GM12878 (cell line): ENCODE data around the gene RAB29. TPM values are rescaled to one million over a fixed set of nuclear protein-coding genes. Genes with fewer than 3 reads are reported as not detected.
"Not testable (repeated sequence)": the region's sequence is repeated elsewhere in the genome, so short reads cannot be mapped to it uniquely, and the experiment has no call there.

Source experiments
- ATAC-seq: fragments of 200-7000 bp; cut with Tn5 transposase; 3 replicates; pipeline ENCODE4 v1.9.1; 2020; ENCODE audit warnings: mild to moderate bottlenecking, moderate library complexity
- BruUV-seq: library from RNA; stranded (reverse); fragments of 400-500 nt; replicated peaks from 2 replicates; lab custom pipeline; 2021; lab: Mats Ljungman, UMichigan
- CTCF ChIA-PET: fragments of 300-600 bp; sonication (Branson Sonifier 250); formaldehyde crosslinking; extraction: SDS; loops from one replicate; lab custom pipeline; 2021; ENCODE audit warnings: inconsistent platforms; lab: Yijun Ruan, JAX
- POLR2A ChIA-PET: fragments of 350-600 bp; formaldehyde crosslinking; extraction: SDS; loops from one replicate; lab custom pipeline; 2021; ENCODE audit warnings: inconsistent platforms; lab: Charles Lee
- RAD21 ChIA-PET: fragments of 300-600 bp; sonication (Branson Sonifier 250); formaldehyde crosslinking; loops from one replicate; lab custom pipeline; 2023; ENCODE audit warnings: antibody characterized with exemption; ENCODE audit not compliant: unreplicated experiment; lab: Charles Lee
- SMC1A ChIA-PET: fragments of 300-600 bp; sonication (Branson Sonifier 250); formaldehyde crosslinking; loops from one replicate; lab custom pipeline; 2023; ENCODE audit not compliant: unreplicated experiment, uncharacterized antibody; lab: Charles Lee
- DNase-seq: peaks from one replicate; pipeline ENCODE4 v3.0.0-alpha.2; 2011; ENCODE audit warnings: low read depth, low spot score
- FAIRE-seq: peaks from 3 replicates; lab custom pipeline; 2011; peaks lifted over from hg19 to GRCh38; lab: Jason Lieb, UNC
- H2AFZ ChIP-seq: 2 replicates; pipeline ENCODE4 v1.6.0; 2011; ENCODE audit warnings: low read depth, low read length, control low read depth; ENCODE audit not compliant: control insufficient read depth
- H3K27ac ChIP-seq: 2 replicates; pipeline ENCODE4 v1.5.1; 2011; ENCODE audit warnings: control low read depth; ENCODE audit not compliant: control insufficient read depth, insufficient read depth
- H3K27me3 ChIP-seq, 2 experiments: replicated peaks in 1 of 2; 2 replicates each; pipeline versions ENCODE4 v1.6.0 to v1.6.1; 2011; ENCODE audit warnings: low read length in 1 of 2; ENCODE audit not compliant: control insufficient read depth in 2 of 2, insufficient read depth in 2 of 2
- H3K36me3 ChIP-seq, 2 experiments: 2 replicates each; pipeline ENCODE4 v1.5.1; 2011; ENCODE audit warnings: low read length in 1 of 2; ENCODE audit not compliant: control insufficient read depth in 2 of 2, insufficient read depth in 2 of 2
- H3K4me1 ChIP-seq: 2 replicates; pipeline ENCODE4 v1.6.1; 2011; ENCODE audit warnings: mild to moderate bottlenecking, low read length, moderate library complexity, mixed read lengths; ENCODE audit not compliant: control insufficient read depth, insufficient read depth
- H3K4me2 ChIP-seq: 2 replicates; pipeline ENCODE4 v1.6.0; 2011; ENCODE audit warnings: control low read depth; ENCODE audit not compliant: control insufficient read depth, insufficient read depth
- H3K4me3 ChIP-seq: fragments of 200-600 bp; sonication (generic); 2 replicates; pipeline ENCODE4 v1.5.1; 2016
- H3K79me2 ChIP-seq: 2 replicates; pipeline ENCODE4 v1.6.0; 2011; ENCODE audit warnings: low read length; ENCODE audit not compliant: control insufficient read depth, insufficient read depth
- H3K9ac ChIP-seq: 2 replicates; pipeline ENCODE4 v1.8.0; 2011; ENCODE audit warnings: low read length, control low read depth, mixed read lengths; ENCODE audit not compliant: control insufficient read depth, insufficient read depth
- H3K9me3 ChIP-seq: replicated peaks from 3 replicates; pipeline ENCODE4 v1.5.1; 2011; ENCODE audit warnings: mild to moderate bottlenecking, low read length; ENCODE audit not compliant: control insufficient read depth, insufficient read depth
- H4K20me1 ChIP-seq: 2 replicates; pipeline ENCODE4 v1.6.0; 2011; ENCODE audit not compliant: control insufficient read depth, insufficient read depth
- IKZF2 ChIP-seq, 2 experiments: fragments of 450-650 bp; IDR thresholded peaks; 2 replicates each; pipeline ENCODE4 v1.6.1; 2017; ENCODE audit warnings: mild to moderate bottlenecking in 2 of 2, moderate library complexity in 2 of 2
- MXI1 ChIP-seq: fragments of 150-350 bp; IDR thresholded peaks from 2 replicates; pipeline ENCODE4 v1.6.1; 2011; ENCODE audit warnings: low read depth, mild to moderate bottlenecking, inconsistent platforms, low read length, improper control_type of control experiment
- NBN ChIP-seq: fragments of 450-650 bp; IDR thresholded peaks from 2 replicates; pipeline ENCODE4 v1.6.1; 2016
- NFXL1 ChIP-seq: fragments of 450-650 bp; IDR thresholded peaks from 2 replicates; pipeline ENCODE4 v1.6.1; 2017; ENCODE audit warnings: antibody characterized with exemption, mild to moderate bottlenecking, borderline replicate concordance
- RCOR1 ChIP-seq: conservative IDR thresholded peaks from 2 replicates; pipeline ENCODE4 v1.6.1; 2012; ENCODE audit warnings: low read depth, low read length, improper control_type of control experiment
- WGBS: methylation state at CpG from one replicate; pipeline ENCODE4 v1.1.6; 2016; ENCODE audit warnings: low lambda C conversion rate; ENCODE audit not compliant: insufficient replicate concordance, insufficient coverage; ENCODE audit errors: missing lambda C conversion rate; 5-methylcytosine and 5-hydroxymethylcytosine counted together
- in situ Hi-C: fragments of 300-500 bp; cut with MboI; formaldehyde crosslinking; loops from 9 replicates; pipeline ENCODE4 v1.14.3; 2018; ENCODE audit warnings: mixed read lengths
- intact Hi-C: fragments of 100-400 bp; cut with micrococcal nuclease; formaldehyde crosslinking; loops from one replicate; pipeline ENCODE4 v1.14.2; 2022; ENCODE audit not compliant: unreplicated experiment
- polyA plus RNA-seq, 11 experiments: library from polyadenylated mRNA; depleted of rRNA in 4 of 11; unstranded in 6 of 11; stranded (reverse) in 5 of 11; fragments of >200 nt; fragmentation: Nextera tagmentation in 4 of 11; fragmentation: Illumina TruSeq in 1 of 11; extraction: Ambion mirVana in 4 of 11; extraction: Trizol in 1 of 11; gene quantifications; 1 replicate in 1 of 11; 2 replicates in 10 of 11; pipeline versions ENCODE4 v1.2.1 to v1.2.3, GENCODE V29; 2011 to 2016; ENCODE audit warnings: inconsistent platforms in 2 of 11, missing spikeins in 2 of 11, low read depth in 1 of 11
- total RNA-seq, 4 experiments: library from RNA; depleted of rRNA in 3 of 4; stranded (reverse); fragments of >200 nt in 3 of 4; fragmentation: Illumina TruSeq in 1 of 4; extraction: Trizol in 1 of 4; gene quantifications; 2 replicates each; pipeline versions ENCODE4 v1.2.1 to v1.2.3, GENCODE V29; 2013 to 2021
- TF ChIP-seq, protein P1 (sequence below): fragments of 150-350 bp; IDR thresholded peaks from 2 replicates; pipeline ENCODE4 v1.6.1; 2014; ENCODE audit warnings: mild to moderate bottlenecking, low read depth, low read length
- TF ChIP-seq, protein P2 (sequence below): fragments of 450-650 bp; IDR thresholded peaks from 2 replicates; pipeline ENCODE4 v1.6.1; 2017; ENCODE audit warnings: mild to moderate bottlenecking, low read depth, inconsistent platforms; ENCODE audit not compliant: poor library complexity, severe bottlenecking

The RAB29 gene
- total and polyA plus RNA-seq, 10 of the 15 experiments (the other 5 are each of a cell fraction or from before 2014, with no cell fraction given) = 11.7 to 74.5 (median 15.0) TPM

DNA sequence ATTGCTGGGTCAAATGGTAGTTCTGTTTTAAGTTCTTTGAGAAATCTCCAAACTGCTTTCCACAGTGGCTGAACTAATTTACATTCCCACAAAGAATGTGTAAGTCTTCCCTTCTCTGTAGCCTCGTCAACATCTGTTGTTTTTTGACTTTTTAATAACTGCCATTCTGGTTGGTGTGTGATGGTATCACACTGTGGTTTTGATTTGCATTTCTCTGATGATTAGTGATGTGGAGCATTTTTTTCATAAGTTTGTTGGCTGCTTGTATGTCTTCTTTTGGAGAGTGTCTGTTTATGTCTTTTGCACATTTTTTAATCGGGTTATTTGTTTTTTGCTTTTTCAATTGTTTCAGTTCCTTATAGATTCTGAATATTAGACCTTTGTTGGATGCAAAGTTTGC is 48.0 kb upstream of the RAB29 start:
- BruUV-seq, CTCF ChIA-PET, H3K9me3 ChIP-seq, H3K9ac ChIP-seq, ATAC-seq, H3K27me3 ChIP-seq, H3K4me2 ChIP-seq, FAIRE-seq, H3K79me2 ChIP-seq, SMC1A ChIA-PET, H3K36me3 ChIP-seq, H3K4me3 ChIP-seq, intact Hi-C loops, H3K27ac ChIP-seq, H3K4me1 ChIP-seq, H4K20me1 ChIP-seq, DNase-seq, in situ Hi-C loops, RAD21 ChIA-PET, POLR2A ChIA-PET, H2AFZ ChIP-seq: not testable (repeated sequence)
- 3% methylated on average over 2 of the region's 2 CpGs for WGBS
- TF ChIP-seq NBN (0 out of 2 replicates have a peak, but pooled peaks have one; percentile 21), IKZF2 (IDR thresholded peaks at IDR 0.05) (0 out of 4 replicates have a peak, but pooled peaks of 1 of the 2 experiments have one; percentile 19)

DNA sequence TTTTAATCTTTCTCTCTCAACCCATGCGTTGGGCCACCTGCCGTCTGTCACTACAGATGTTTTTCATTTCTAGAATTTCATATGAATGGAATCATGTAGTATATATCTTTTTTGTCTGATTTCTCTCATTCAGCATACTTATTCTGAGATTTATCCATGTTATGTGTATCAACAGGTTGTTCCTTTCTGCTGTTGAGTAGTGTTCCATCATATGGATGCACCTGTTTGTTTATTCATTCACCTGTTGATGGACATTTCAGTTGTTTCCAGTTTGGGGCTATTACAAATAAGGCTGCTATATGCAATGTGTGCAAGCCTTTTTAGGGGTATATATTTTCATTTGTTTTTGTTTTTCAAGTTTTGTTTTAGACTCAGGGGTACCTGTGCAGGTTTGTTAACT is 47.1 kb upstream of the RAB29 start:
- Histone ChIP-seq H3K4me2 (no peak overlapping the region), H2AFZ (no peak overlapping the region)
- 32% methylated on average over 2 of the region's 2 CpGs for WGBS
- no peak for ATAC-seq
- no TSS peak for BruUV-seq
- TF ChIP-seq NFXL1 (no peak), RCOR1 (no peak), MXI1 (no peak)
- TF ChIP-seq, protein P1, sequence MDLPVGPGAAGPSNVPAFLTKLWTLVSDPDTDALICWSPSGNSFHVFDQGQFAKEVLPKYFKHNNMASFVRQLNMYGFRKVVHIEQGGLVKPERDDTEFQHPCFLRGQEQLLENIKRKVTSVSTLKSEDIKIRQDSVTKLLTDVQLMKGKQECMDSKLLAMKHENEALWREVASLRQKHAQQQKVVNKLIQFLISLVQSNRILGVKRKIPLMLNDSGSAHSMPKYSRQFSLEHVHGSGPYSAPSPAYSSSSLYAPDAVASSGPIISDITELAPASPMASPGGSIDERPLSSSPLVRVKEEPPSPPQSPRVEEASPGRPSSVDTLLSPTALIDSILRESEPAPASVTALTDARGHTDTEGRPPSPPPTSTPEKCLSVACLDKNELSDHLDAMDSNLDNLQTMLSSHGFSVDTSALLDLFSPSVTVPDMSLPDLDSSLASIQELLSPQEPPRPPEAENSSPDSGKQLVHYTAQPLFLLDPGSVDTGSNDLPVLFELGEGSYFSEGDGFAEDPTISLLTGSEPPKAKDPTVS = no peak
- TF ChIP-seq, protein P2, sequence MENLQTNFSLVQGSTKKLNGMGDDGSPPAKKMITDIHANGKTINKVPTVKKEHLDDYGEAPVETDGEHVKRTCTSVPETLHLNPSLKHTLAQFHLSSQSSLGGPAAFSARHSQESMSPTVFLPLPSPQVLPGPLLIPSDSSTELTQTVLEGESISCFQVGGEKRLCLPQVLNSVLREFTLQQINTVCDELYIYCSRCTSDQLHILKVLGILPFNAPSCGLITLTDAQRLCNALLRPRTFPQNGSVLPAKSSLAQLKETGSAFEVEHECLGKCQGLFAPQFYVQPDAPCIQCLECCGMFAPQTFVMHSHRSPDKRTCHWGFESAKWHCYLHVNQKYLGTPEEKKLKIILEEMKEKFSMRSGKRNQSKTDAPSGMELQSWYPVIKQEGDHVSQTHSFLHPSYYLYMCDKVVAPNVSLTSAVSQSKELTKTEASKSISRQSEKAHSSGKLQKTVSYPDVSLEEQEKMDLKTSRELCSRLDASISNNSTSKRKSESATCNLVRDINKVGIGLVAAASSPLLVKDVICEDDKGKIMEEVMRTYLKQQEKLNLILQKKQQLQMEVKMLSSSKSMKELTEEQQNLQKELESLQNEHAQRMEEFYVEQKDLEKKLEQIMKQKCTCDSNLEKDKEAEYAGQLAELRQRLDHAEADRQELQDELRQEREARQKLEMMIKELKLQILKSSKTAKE = no peak
- TF ChIP-seq, all 136 proteins: peak for 0
- Histone ChIP-seq H3K36me3 (no peaks in the 10 kb centered on the region), H3K9me3 (peaks cover 6% of the 10 kb centered on the region; the same call in 2 of the 3 replicates), H3K4me3 (no peak overlapping the region), H3K27ac (no peak overlapping the region), H3K9ac (no peak overlapping the region), H4K20me1 (no peaks in the 10 kb centered on the region), H3K4me1 (no peaks in the 10 kb centered on the region; the same call in 1 of the 2 replicates), H3K79me2 (no peaks in the 10 kb centered on the region), H3K27me3 (no peaks in the 10 kb centered on the region; a peak in 1 of 4 replicates)
- DNase-seq = no peak
- ChIA-PET SMC1A (no interaction called here), CTCF (interaction anchor here (0.9 kb wide), 1 partner anchor 155 kb away, joined by 3 read pairs; no protein-coding TSS in a partner anchor), RAD21 (no interaction called here), POLR2A (no interaction called here)
- intact Hi-C loops (no loop called here), in situ Hi-C loops (no loop called here)
- no peak for FAIRE-seq
